RWPE2 (cell line): Measurements from ENCODE around the gene ZNF835.

Experiments
- ATAC-seq: fragments of 200-7000 bp; cut with Tn5 transposase; 3 replicates; pipeline ENCODE4 v1.9.1; 2021; ENCODE audit warnings: low read depth
- DNase-seq: peaks from one replicate; pipeline ENCODE4 v3.0.0-alpha.2; 2020; ENCODE audit warnings: low spot score
- H3K27ac ChIP-seq: fragments of 450-650 bp; 2 replicates; pipeline ENCODE4 v1.5.1; 2017; ENCODE audit warnings: mild to moderate bottlenecking; ENCODE audit not compliant: poor library complexity, severe bottlenecking
- H3K27me3 ChIP-seq: fragments of 250-450 bp; sonication (Bioruptor Pico); 2 replicates; pipeline ENCODE4 v1.5.1; 2021; ENCODE audit warnings: mild to moderate bottlenecking, moderate library complexity; ENCODE audit not compliant: insufficient read depth, poor library complexity, severe bottlenecking
- H3K36me3 ChIP-seq: fragments of 250-450 bp; sonication (Bioruptor Pico); 2 replicates; pipeline ENCODE4 v1.5.1; 2020; ENCODE audit warnings: low read depth, mild to moderate bottlenecking, moderate library complexity
- H3K4me1 ChIP-seq: fragments of 250-450 bp; sonication (Bioruptor Pico); 2 replicates; pipeline ENCODE4 v1.5.1; 2021; ENCODE audit warnings: mild to moderate bottlenecking, moderate library complexity; ENCODE audit not compliant: insufficient read depth, poor library complexity, severe bottlenecking
- H3K4me3 ChIP-seq: fragments of 250-450 bp; sonication (Bioruptor Pico); 2 replicates; pipeline ENCODE4 v1.5.1; 2021; ENCODE audit warnings: mild to moderate bottlenecking, moderate library complexity; ENCODE audit not compliant: severe bottlenecking
- H3K9me3 ChIP-seq: fragments of 250-450 bp; sonication (Bioruptor Pico); 2 replicates; pipeline ENCODE4 v1.5.1; 2021; ENCODE audit warnings: mild to moderate bottlenecking, moderate library complexity; ENCODE audit not compliant: severe bottlenecking
- CTCF ChIP-seq: fragments of 450-650 bp; IDR thresholded peaks from one replicate; pipeline ENCODE4 v1.5.1; 2017; ENCODE audit warnings: mild to moderate bottlenecking, moderate library complexity; ENCODE audit not compliant: poor library complexity, severe bottlenecking

Gene ZNF835

GRCh38 chr19:56707821-56708220 lies 36.3 kb upstream of the ZNF835 start:
- H3K4me3 ChIP-seq, result no peak overlapping the region
- H3K27ac ChIP-seq, result no peak overlapping the region
- H3K4me1 ChIP-seq, result no peaks in the 10 kb centered on the region
- no peak for TF ChIP-seq CTCF
- ATAC-seq (no peak), DNase-seq (no peak)
- H3K9me3 ChIP-seq, result no peaks in the 10 kb centered on the region
- no peaks in the 10 kb centered on the region for H3K27me3 ChIP-seq
- no peaks in the 10 kb centered on the region for H3K36me3 ChIP-seq

- ATAC-seq, result no peak
- Histone ChIP-seq H3K9me3 (no peaks in the 10 kb centered on the region), H3K27ac (no peak overlapping the region), H3K4me3 (no peak overlapping the region), H3K4me1 (no peaks in the 10 kb centered on the region), H3K36me3 (no peaks in the 10 kb centered on the region), H3K27me3 (no peaks in the 10 kb centered on the region)
- no peak for TF ChIP-seq CTCF
- DNase-seq, result no peak
These were observed 34.4 kb upstream of the ZNF835 start for GRCh38 chr19:56705939-56706338.

GRCh38 chr19:56701895-56702294 lies 30.3 kb upstream of the ZNF835 start:
- Histone ChIP-seq H3K4me3 (no peak overlapping the region), H3K27me3 (no peaks in the 10 kb centered on the region), H3K36me3 (no peaks in the 10 kb centered on the region), H3K9me3 (peaks cover 2% of the 10 kb centered on the region), H3K4me1 (no peaks in the 10 kb centered on the region), H3K27ac (no peak overlapping the region)
- TF ChIP-seq CTCF, result no peak
- DNase-seq (no peak), ATAC-seq (no peak)

GRCh38 chr19:56699552-56699951 lies 28.0 kb upstream of the ZNF835 start:
- ATAC-seq (no peak), DNase-seq (no peak)
- TF ChIP-seq CTCF, result no peak
- Histone ChIP-seq H3K36me3 (no peaks in the 10 kb centered on the region), H3K27ac (no peak overlapping the region), H3K4me3 (no peak overlapping the region), H3K9me3 (peaks cover 2% of the 10 kb centered on the region), H3K4me1 (no peaks in the 10 kb centered on the region), H3K27me3 (no peaks in the 10 kb centered on the region)

GRCh38 chr19:56692206-56692895 lies 20.8 kb upstream of the ZNF835 start:
- no peak for TF ChIP-seq CTCF
- Histone ChIP-seq H3K9me3 (no peaks in the 10 kb centered on the region), H3K27me3 (no peaks in the 10 kb centered on the region), H3K4me1 (no peaks in the 10 kb centered on the region), H3K36me3 (no peaks in the 10 kb centered on the region), H3K27ac (no peak overlapping the region), H3K4me3 (no peak overlapping the region)
- no peak for DNase-seq
- no peak for ATAC-seq
